ENCODE measurements around the gene TM9SF1. TPM values are rescaled to one million over a fixed set of nuclear protein-coding genes. Genes with fewer than 3 reads are reported as not detected.
A peak's percentile ranks its signal among the peaks of the same experiment; 100 is the strongest.

The TM9SF1 gene
- total and polyA plus RNA-seq, 2 experiments from 2014 or later = 12.6 to 27.5 TPM

DNA sequence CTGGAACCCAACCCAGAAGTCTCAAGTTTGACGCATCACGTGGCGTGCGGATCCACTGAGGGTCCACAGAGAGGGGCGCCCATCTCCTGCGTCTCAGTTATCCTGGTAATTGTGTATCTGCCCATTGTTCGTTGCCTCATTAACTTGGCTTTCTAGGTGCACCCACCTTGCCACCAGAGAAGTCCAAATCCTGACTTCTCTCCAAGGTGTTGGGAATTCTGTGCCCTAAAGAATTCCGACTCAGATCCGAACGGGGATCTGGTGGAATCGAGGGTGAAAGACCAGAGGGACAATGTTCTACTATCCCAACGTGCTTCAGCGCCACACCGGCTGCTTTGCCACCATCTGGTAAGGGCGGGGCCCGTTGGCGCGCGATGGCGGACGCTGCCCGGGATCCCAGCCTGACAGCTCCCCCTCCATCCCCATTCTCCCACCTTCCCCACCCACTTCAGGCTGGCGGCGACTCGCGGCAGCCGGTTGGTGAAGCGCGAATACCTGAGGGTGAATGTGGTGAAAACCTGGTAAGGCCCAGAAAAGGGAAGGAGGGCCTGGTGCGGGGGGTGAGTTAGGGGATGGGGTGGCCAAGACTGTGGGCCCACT, 22.9 kb downstream of the TM9SF1 start:
- peak overlapping the region; percentile 81 for H3K4me3 ChIP-seq
- peaks cover 19% of the 10 kb centered on the region for H3K27me3 Mint-ChIP-seq (ENCODE audit: insufficient read depth, low read depth, poor library complexity)
- TF ChIP-seq EZH2 (IDR thresholded peaks at IDR 0.05; ENCODE audit: low read depth, unreplicated experiment) = no peak
- no peak for TF ChIP-seq ZNF331 (CRISPR knock-in tag; IDR thresholded peaks at IDR 0.05; ENCODE audit: low read depth)
- TF ChIP-seq, protein P1, sequence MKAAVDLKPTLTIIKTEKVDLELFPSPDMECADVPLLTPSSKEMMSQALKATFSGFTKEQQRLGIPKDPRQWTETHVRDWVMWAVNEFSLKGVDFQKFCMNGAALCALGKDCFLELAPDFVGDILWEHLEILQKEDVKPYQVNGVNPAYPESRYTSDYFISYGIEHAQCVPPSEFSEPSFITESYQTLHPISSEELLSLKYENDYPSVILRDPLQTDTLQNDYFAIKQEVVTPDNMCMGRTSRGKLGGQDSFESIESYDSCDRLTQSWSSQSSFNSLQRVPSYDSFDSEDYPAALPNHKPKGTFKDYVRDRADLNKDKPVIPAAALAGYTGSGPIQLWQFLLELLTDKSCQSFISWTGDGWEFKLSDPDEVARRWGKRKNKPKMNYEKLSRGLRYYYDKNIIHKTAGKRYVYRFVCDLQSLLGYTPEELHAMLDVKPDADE (IDR thresholded peaks at IDR 0.05) = no peak
- TF ChIP-seq, protein P2, sequence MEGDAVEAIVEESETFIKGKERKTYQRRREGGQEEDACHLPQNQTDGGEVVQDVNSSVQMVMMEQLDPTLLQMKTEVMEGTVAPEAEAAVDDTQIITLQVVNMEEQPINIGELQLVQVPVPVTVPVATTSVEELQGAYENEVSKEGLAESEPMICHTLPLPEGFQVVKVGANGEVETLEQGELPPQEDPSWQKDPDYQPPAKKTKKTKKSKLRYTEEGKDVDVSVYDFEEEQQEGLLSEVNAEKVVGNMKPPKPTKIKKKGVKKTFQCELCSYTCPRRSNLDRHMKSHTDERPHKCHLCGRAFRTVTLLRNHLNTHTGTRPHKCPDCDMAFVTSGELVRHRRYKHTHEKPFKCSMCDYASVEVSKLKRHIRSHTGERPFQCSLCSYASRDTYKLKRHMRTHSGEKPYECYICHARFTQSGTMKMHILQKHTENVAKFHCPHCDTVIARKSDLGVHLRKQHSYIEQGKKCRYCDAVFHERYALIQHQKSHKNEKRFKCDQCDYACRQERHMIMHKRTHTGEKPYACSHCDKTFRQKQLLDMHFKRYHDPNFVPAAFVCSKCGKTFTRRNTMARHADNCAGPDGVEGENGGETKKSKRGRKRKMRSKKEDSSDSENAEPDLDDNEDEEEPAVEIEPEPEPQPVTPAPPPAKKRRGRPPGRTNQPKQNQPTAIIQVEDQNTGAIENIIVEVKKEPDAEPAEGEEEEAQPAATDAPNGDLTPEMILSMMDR (conservative IDR thresholded peaks at IDR 0.05; ENCODE audit: low read depth in 2 of 2) = no peak
- TF ChIP-seq, protein P3, sequence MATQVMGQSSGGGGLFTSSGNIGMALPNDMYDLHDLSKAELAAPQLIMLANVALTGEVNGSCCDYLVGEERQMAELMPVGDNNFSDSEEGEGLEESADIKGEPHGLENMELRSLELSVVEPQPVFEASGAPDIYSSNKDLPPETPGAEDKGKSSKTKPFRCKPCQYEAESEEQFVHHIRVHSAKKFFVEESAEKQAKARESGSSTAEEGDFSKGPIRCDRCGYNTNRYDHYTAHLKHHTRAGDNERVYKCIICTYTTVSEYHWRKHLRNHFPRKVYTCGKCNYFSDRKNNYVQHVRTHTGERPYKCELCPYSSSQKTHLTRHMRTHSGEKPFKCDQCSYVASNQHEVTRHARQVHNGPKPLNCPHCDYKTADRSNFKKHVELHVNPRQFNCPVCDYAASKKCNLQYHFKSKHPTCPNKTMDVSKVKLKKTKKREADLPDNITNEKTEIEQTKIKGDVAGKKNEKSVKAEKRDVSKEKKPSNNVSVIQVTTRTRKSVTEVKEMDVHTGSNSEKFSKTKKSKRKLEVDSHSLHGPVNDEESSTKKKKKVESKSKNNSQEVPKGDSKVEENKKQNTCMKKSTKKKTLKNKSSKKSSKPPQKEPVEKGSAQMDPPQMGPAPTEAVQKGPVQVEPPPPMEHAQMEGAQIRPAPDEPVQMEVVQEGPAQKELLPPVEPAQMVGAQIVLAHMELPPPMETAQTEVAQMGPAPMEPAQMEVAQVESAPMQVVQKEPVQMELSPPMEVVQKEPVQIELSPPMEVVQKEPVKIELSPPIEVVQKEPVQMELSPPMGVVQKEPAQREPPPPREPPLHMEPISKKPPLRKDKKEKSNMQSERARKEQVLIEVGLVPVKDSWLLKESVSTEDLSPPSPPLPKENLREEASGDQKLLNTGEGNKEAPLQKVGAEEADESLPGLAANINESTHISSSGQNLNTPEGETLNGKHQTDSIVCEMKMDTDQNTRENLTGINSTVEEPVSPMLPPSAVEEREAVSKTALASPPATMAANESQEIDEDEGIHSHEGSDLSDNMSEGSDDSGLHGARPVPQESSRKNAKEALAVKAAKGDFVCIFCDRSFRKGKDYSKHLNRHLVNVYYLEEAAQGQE (IDR thresholded peaks at IDR 0.05; ENCODE audit: unreplicated experiment) = no peak
- no peak for TF ChIP-seq ZNF114 (CRISPR knock-in tag; IDR thresholded peaks at IDR 0.05)
- no peak for TF ChIP-seq CREB1 (CRISPR knock-in tag; IDR thresholded peaks at IDR 0.05; ENCODE audit: low read depth)
- TF ChIP-seq NANOG (IDR thresholded peaks at IDR 0.05; ENCODE audit: borderline replicate concordance) = no peak
- no peak for TF ChIP-seq EZH2phosphoT487 (IDR thresholded peaks at IDR 0.05; ENCODE audit: unreplicated experiment)
- no peak for TF ChIP-seq JUNB (IDR thresholded peaks at IDR 0.05; ENCODE audit: unreplicated experiment)
- TF ChIP-seq POLR2AphosphoS5 (IDR thresholded peaks at IDR 0.05; ENCODE audit: low read depth) = no peak
- TF ChIP-seq STAT1 (IDR thresholded peaks at IDR 0.05; ENCODE audit: unreplicated experiment) = no peak
- TF ChIP-seq, protein P4, sequence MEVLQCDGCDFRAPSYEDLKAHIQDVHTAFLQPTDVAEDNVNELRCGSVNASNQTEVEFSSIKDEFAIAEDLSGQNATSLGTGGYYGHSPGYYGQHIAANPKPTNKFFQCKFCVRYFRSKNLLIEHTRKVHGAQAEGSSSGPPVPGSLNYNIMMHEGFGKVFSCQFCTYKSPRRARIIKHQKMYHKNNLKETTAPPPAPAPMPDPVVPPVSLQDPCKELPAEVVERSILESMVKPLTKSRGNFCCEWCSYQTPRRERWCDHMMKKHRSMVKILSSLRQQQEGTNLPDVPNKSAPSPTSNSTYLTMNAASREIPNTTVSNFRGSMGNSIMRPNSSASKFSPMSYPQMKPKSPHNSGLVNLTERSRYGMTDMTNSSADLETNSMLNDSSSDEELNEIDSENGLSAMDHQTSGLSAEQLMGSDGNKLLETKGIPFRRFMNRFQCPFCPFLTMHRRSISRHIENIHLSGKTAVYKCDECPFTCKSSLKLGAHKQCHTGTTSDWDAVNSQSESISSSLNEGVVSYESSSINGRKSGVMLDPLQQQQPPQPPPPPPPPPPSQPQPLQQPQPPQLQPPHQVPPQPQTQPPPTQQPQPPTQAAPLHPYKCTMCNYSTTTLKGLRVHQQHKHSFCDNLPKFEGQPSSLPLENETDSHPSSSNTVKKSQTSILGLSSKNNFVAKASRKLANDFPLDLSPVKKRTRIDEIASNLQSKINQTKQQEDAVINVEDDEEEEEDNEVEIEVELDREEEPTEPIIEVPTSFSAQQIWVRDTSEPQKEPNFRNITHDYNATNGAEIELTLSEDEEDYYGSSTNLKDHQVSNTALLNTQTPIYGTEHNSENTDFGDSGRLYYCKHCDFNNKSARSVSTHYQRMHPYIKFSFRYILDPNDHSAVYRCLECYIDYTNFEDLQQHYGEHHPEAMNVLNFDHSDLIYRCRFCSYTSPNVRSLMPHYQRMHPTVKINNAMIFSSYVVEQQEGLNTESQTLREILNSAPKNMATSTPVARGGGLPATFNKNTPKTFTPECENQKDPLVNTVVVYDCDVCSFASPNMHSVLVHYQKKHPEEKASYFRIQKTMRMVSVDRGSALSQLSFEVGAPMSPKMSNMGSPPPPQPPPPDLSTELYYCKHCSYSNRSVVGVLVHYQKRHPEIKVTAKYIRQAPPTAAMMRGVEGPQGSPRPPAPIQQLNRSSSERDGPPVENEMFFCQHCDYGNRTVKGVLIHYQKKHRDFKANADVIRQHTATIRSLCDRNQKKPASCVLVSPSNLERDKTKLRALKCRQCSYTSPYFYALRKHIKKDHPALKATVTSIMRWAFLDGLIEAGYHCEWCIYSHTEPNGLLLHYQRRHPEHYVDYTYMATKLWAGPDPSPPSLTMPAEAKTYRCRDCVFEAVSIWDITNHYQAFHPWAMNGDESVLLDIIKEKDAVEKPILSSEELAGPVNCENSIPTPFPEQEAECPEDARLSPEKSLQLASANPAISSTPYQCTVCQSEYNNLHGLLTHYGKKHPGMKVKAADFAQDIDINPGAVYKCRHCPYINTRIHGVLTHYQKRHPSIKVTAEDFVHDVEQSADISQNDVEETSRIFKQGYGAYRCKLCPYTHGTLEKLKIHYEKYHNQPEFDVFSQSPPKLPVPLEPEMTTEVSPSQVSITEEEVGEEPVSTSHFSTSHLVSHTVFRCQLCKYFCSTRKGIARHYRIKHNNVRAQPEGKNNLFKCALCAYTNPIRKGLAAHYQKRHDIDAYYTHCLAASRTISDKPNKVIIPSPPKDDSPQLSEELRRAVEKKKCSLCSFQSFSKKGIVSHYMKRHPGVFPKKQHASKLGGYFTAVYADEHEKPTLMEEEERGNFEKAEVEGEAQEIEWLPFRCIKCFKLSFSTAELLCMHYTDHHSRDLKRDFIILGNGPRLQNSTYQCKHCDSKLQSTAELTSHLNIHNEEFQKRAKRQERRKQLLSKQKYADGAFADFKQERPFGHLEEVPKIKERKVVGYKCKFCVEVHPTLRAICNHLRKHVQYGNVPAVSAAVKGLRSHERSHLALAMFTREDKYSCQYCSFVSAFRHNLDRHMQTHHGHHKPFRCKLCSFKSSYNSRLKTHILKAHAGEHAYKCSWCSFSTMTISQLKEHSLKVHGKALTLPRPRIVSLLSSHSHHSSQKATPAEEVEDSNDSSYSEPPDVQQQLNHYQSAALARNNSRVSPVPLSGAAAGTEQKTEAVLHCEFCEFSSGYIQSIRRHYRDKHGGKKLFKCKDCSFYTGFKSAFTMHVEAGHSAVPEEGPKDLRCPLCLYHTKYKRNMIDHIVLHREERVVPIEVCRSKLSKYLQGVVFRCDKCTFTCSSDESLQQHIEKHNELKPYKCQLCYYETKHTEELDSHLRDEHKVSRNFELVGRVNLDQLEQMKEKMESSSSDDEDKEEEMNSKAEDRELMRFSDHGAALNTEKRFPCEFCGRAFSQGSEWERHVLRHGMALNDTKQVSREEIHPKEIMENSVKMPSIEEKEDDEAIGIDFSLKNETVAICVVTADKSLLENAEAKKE (CRISPR knock-in tag; IDR thresholded peaks at IDR 0.05) = no peak
- no peaks in the 10 kb centered on the region for H3K9me2 ChIP-seq (ENCODE audit: insufficient read depth)
- peak; percentile 51 for DNase-seq (ENCODE audit: low spot score)
- H3K36me3 ChIP-seq (ENCODE audit: insufficient read depth) = no peaks in the 10 kb centered on the region
- H3F3A ChIP-seq (replicated peaks; ENCODE audit: low read depth) = peaks cover 7% of the 10 kb centered on the region; the same call in 1 of the 2 replicates
- peak overlapping the region; percentile 100 for H3K4me2 ChIP-seq
- H3K79me2 ChIP-seq (replicated peaks; ENCODE audit: insufficient read depth) = no peaks in the 10 kb centered on the region
- H3K36me3 Mint-ChIP-seq (ENCODE audit: low read depth) = peaks cover 16% of the 10 kb centered on the region; the same call in 2 of the 3 replicates
- peaks cover 4% of the 10 kb centered on the region; the same call in 1 of the 3 replicates for H3K4me1 Mint-ChIP-seq
- H3K27me3 ChIP-seq (ENCODE audit: insufficient read depth) = no peaks in the 10 kb centered on the region
- no peaks in the 10 kb centered on the region for H3K9me3 Mint-ChIP-seq
- H2AFZ ChIP-seq = peak overlapping the region; percentile 99
- H3K27ac ChIP-seq (ENCODE audit: low read depth) = no peak overlapping the region
- peak; percentile 16 for ATAC-seq
- H4K20me1 ChIP-seq (replicated peaks; ENCODE audit: insufficient read depth) = no peaks in the 10 kb centered on the region; the same call in 1 of the 2 replicates
- H3K4me3 Mint-ChIP-seq = peak overlapping the region; percentile 87
- H3K27ac Mint-ChIP-seq = no peak overlapping the region
- 0 out of 2 replicates have a peak, but pooled peaks cover 3% of the 10 kb centered on the region for H3K4me1 ChIP-seq (ENCODE audit: insufficient read depth)

Data from GM23338 (cell line).